HG03139 (cell line): ENCODE results near the gene HIRIP3.

Experiments
- ATAC-seq: cut with Tn5 transposase; IDR thresholded peaks from one replicate; pipeline ENCODE4 v1.9.1; 2021; ENCODE audit not compliant: unreplicated experiment

The HIRIP3 gene

DNA sequence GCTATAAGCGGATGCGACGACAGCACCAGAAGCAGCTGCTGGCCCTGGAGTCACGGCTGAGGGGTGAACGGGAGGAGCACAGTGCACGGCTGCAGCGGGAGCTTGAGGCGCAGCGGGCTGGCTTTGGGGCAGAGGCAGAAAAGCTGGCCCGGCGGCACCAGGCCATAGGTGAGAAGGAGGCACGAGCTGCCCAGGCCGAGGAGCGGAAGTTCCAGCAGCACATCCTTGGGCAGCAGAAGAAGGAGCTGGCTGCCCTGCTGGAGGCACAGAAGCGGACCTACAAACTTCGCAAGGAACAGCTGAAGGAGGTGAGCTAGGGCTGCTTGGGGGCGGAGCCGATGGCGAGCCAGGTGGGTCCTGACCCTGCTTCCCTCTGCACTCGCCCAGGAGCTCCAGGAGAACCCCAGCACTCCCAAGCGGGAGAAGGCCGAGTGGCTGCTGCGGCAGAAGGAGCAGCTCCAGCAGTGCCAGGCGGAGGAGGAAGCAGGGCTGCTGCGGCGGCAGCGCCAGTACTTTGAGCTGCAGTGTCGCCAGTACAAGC lies 10.1 kb downstream of the HIRIP3 start:
- ATAC-seq: no peak

DNA sequence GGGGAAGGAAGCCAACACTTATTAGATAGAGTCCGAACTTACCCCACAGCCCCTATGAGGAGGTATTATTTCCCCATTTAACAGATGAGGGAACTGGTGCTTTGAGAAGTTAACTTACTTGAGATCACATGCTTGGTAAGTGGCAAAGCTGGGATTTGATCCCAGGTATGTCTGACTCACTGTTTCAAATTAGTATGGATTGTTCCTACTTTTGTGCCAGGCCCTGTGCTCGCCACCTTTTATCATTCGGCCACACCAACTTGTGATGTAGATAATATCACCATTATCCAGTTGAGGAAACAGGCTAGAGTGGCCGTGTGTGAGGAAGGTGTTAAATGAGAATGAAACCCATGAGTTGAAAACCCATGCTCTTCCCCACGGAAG lies 10.7 kb downstream of the HIRIP3 start:
- no peak for ATAC-seq

- no peak for ATAC-seq
These were observed 11.2 kb downstream of the HIRIP3 start for GRCh38 chr16:29984137-29984763.

DNA sequence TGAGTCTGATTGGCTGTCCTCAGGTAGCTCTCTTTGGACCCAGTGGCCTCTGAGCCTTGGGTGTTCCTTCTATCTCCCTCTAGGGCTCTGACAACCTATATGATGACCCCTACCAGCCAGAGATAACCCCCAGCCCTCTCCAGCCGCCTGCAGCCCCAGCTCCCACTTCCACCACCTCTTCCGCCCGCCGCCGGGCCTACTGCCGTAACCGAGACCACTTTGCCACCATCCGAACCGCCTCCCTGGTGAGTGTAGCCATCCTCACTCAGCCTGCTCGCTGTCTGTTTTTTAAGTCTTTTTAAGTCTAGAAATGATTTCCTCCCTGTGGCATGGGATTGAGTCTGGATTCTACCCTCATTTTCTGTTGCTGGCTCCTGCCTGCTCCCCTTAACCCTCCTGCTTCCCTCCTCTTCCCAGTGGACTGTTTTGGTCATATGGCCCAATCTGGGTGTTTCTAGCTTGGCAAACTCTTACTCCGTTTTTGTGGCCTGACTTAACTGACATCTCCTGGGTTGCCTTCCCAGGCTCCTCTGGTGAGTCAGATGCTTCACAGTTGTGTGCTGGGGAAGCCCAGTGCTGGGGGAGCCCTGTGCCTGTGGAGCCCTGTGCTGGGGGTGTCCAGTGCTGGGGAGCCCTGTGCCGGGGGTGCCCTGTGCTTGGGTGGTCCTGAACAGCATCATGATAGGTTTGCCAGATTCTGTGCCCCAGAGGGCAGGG lies 11.8 kb downstream of the HIRIP3 start:
- ATAC-seq: no peak

DNA sequence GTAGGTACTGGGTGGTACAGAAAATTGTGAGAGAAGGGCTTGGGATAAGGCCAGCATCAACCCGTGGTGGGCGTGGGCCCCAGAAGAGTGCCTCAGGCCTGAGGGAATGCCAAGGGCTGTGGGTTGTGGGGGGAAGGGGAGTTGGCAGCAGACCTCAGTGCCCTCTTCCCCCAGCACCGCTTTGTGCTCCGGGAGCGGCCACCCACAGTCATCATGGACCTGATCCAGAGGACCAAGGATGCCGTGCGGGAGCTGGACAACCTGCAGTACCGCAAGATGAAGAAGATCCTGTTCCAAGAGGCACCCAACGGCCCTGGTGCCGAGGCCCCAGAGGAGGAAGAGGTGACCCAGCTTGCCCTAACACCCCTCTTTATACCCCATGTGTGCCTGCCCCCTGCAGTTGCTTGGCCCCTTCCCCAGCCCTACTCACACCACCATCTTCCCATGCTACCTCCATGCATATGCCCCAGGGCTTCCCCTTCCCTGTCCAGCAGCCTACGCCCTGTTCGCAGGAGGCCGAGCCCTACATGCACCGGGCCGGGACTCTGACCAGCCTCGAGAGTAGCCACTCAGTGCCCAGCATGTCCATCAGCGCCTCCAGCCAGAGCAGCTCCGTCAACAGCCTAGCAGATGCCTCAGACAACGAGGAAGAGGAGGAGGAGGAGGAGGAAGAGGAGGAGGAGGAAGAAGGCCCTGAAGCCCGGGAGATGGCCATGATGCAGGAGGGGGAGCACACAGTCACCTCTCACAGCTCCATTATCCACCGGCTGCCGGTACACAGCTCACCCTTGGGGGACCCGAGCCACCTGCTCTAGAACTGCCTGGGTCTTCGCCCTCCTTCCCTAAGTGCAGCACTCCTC lies 12.6 kb downstream of the HIRIP3 start:
- ATAC-seq: no peak

DNA sequence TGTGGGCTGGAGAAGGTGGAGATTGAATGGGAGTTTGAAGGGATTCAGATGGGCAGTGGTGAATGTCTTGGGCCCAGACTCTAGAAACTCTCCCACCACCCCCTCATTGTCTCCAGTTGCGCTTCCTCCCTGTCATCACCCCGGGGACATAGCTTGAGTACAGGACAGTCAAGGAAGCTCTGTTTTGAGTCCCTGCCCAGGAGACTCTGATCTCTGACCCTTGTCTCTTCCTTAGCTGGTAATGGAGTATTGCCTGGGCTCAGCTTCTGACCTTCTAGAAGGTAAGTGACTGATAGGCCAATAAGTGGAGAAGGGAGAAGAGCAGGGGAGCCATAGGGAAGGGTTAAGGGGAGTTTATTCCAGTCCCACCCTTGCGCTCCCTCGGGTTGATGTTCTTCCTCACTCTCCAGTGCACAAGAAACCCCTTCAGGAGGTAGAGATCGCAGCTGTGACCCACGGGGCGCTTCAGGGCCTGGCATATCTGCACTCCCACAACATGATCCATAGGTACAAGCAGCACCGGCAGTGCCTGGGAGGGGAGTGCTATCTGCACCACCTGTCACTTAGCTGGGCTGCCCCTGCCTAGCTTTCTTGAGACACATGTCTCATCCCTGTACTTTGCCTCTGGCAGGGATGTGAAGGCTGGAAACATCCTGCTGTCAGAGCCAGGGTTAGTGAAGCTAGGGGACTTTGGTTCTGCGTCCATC lies 16.7 kb downstream of the HIRIP3 start:
- no peak for ATAC-seq

DNA sequence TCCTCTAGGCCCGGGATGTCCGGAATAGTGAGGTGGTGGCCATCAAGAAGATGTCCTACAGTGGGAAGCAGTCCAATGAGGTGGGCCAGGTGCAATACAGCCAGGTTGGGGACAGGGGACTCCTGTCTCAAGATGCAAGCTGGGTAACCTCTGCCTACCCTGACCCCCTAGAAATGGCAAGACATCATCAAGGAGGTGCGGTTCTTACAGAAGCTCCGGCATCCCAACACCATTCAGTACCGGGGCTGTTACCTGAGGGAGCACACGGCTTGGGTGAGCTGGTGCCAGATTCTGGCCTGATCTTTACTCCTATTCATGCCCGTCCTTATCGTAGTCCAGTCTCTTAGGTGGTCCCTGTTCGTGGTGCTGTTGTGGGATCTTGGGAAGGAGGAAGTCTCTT lies 17.3 kb downstream of the HIRIP3 start:
- ATAC-seq: no peak

DNA sequence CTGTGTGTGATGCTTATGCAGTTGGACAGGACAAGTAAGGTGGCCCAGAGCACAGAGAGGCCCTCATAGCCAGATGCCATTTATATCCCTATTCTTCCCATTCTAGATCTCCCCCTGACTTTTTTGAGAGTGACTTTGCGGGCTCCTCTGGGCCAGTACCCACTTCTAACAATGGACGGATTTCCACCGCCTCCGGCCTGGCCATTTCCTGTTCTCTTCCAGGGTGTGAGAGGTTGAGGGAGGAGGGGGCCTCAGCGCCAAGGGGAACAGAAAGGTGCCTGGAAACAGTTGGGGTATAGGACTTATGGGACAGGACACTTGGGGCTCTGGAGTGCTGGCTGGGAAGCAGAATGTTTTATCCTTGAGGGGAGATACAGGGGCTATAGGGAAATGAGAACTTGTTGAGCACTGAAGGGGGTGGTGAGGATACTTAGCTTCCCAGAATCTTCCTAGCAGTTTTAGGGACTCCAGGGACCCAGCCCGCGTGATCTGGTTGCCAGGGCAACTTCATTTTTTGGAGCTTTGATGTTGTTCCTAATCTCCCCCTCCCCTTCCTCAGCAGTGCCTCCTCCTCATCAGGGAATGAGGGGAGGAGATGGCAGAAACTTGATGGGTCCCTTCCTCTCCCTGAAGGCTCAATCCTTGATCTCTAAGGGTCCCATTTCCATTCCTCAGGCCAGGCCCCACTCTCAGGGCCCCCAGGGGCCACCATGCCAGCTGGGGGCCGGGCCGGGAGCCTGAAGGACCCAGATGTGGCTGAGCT lies 18.2 kb downstream of the HIRIP3 start:
- no peak for ATAC-seq

- ATAC-seq: no peak
These were observed 19.5 kb downstream of the HIRIP3 start for GRCh38 chr16:29975811-29976511.

DNA sequence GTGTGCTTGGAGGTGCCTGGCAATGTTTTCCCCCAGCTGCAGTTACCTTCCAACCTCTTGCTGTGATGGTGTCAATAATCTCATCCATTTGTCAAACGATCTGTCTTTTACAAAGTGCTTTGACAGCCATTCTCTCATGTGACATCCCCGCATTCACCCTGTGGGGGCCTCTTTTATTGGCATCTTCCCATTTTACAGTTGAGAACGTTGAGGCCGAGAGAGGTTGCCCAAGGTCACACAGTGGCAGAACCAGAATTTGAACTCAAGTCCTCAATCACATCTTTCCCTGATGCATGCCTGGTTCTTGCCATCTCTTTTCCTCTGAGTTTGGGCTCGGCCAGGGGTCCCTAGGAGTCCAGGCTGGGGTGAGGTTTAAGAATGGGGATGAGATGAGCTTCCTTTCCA lies 20.3 kb downstream of the HIRIP3 start:
- no peak for ATAC-seq

- ATAC-seq: no peak
These were observed 20.9 kb downstream of the HIRIP3 start for GRCh38 chr16:29974291-29975133.

DNA sequence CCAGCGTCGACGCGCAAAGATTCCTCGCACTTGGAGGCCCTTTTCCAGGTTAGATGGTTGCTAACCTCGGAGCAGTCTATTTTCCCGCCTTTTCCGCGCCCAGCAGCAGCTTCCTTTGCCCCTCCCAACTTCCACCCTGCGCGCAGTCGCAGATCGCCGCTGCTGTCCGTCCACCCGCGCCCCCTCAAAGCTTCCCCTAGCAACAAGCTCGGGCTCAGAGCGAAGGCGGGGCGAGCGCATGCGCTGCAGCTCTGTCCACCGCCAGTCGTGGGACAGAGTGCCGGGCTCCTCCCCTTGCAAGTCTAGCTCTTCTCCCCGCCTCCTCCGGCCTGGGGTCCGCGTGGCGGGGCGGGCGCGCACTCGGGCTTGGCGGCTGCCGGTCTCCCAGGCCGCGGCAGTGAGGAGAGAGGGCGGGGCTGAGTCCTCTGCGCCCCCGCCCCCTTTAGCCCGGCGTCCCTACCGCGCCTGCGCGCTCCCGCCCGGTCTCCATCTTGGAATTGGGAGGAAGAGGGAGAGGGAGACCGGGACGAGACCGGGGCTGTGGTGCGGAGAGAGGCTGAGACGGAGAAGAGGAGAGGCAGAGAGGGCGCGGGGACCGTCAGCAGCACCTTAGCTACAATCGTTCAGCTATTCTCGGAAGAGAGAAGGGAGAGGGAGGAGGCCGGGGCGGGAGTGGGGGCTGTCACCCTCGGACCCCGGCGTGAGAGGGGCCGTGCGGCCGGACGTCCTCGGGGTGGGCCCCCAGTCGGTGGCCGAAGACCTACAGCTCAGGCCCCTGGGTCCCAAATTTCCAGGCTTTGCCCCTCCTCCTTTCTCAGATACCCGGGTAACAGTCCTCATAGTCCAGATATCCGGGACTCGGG lies 21.8 kb downstream of the HIRIP3 start, which contains the start of gene TAOK2:
TSS of gene TAOK2 (plus strand) at position 485 of the 863 bp plus-strand sequence. CDS start 3,905 bp downstream, outside the sequence.
- peak; percentile 80 for ATAC-seq

DNA sequence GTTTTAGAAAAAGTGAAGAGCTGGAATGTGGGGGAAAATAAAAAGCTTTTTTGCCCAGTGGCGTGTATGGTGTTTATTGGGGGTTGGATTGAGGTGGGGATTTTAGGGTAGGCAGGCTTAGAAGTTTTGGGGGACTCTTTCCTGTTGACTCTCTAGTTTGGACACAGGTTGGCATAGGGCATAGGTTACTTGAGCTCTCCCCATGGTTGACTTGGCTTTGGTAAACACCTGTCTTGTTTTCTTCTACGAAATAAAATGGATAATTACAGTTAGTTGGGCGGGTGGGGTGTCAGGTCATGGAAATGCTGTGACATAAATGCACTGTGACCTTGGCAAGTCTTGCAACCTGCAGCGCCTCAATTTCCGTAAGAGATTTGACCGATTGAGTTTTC lies 22.4 kb downstream of the HIRIP3 start:
- no peak for ATAC-seq

GRCh38 chr16:29972500-29972899 lies 22.9 kb downstream of the HIRIP3 start:
- ATAC-seq: no peak

DNA sequence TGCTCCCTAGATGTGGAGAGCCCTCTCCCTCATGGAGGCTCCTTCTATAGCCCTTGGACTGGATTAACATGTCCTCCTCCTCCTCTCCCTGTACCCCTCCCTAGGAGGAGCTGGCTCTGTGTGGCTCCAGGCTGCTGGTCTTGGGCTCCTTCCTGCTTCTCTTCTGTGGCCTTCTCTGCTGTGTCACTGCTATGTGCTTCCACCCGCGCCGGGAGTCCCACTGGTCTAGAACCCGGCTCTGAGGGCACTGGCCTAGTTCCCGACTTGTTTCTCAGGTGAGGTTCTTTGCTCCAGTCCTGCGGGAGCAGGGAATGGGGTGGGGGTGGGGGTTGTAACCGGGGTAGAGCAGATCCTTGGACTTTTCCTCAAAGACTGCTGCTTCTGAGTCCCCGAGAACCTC lies 24.1 kb downstream of the HIRIP3 start:
- ATAC-seq: no peak

GRCh38 chr16:29968205-29968604 lies 27.2 kb downstream of the HIRIP3 start:
- no peak for ATAC-seq

DNA sequence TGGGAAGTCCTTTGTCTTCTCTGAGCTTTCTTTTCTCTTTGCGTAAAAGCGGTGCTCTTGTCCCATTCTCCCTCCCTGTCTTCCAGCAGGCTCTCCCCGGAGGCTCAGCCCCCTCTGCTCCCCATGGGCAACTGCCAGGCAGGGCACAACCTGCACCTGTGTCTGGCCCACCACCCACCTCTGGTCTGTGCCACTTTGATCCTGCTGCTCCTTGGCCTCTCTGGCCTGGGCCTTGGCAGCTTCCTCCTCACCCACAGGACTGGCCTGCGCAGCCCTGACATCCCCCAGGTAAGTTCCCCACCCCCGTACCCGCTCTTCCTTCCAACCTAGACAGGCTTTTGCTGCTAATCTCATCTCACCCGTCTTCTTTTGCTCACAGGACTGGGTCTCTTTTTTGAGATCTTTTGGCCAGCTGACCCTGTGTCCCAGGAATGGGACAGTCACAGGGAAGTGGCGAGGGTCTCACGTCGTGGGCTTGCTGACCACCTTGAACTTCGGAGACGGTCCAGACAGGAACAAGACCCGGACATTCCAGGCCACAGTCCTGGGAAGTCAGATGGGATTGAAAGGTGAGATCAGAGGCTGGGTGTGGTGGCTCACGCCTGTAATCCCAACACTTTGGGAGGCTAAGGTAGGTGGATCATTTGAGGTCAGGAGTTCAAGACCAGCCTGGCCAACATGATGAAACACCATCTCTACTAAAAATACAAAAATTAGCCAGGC lies 32.2 kb downstream of the HIRIP3 start:
- no peak for ATAC-seq
